GM15510 (cell line): ENCODE data around the gene PNPLA8.

Source experiments
- POLR2A ChIP-seq: IDR thresholded peaks from 3 replicates; pipeline ENCODE4 v1.6.1; 2011; ENCODE audit warnings: borderline replicate concordance; ENCODE audit not compliant: insufficient read length; ENCODE audit errors: extremely low read depth

Gene PNPLA8

DNA sequence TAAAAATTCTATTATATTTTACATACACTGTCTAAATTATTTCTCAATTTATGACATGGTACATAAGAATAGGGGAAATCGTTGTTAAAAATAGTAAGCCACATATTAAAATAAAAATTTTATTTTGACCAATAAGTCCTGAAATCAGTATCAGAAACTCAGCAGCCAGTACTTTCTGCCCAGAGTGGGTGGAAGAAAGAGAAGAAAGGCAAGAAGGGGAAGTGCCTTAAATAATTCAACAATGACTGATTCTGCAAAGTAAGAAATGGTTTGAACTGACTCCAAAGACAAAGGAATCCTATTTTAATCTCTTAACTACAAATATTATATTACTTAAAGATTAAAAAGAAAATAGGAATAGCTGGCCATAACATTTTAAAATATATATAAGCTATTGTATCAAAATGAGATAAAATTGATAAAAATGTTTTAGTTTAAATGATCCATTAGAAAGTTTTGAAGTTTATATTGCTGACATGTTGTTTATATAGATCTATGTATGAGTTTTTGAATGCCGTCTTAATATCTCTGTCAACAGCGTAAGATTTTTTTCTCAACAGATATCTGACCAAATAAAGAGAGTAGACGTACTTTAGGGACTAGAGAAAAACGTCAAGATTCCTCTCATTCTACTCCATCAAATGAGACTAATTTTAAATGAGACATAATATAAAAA, 39.5 kb downstream of the PNPLA8 start:
- TF ChIP-seq POLR2A, result no peak

DNA sequence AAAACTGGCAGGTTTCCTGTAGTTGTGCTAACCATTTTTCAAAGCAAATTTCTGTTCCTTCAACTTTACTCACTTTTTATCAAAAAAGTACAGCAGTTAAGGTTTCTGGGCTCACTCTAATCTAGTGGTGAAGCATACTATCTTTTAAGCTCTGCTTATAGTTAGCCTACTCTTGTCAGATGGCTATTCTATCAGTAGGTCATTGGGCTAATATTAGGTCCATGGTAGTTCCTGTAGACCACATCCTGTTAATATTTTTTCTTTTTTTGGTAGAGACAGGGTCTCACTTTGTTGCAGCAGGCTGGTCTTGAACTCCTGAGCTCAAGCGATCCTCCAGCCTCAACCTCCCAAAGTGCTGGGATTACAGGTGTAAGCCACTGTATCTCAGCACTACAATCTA, 41.8 kb downstream of the PNPLA8 start:
- TF ChIP-seq POLR2A, result no peak

DNA sequence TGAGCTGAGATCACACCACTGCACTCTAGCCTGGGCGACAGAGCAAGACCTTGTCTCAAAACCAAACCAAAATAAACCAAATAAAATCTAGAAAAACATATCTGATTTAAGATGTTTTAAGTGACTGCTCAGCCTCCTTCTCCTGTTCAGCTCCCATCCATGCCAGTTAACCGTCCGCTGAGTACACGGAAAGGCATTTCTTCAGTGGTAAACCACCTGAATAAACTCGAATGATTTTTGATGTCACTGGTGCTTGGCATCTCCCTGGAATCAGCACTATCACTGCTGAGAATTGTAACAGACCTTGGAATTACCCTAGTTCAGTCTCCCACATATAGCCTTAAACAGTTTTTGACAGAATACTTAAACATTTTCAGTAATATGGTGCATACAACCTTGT, 45.6 kb downstream of the PNPLA8 start:
- no peak for TF ChIP-seq POLR2A

DNA sequence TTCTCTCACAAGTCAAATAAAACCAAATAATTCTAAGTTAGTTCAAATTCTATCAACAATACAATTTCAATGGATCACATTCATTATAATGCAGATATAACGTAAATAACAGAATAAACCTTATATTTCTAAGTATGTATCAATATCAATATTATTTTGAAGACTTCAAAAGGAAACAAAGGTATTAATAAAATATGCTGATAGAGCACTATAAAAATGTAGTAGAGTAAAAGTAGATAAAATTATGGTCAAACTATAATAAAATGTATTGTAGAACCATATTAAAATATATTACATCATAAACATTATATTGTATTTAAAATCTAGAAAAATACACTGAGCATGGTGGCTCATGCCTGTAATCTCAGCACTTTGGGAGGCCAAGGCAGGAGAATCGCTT, 46.2 kb downstream of the PNPLA8 start:
- no peak for TF ChIP-seq POLR2A

DNA sequence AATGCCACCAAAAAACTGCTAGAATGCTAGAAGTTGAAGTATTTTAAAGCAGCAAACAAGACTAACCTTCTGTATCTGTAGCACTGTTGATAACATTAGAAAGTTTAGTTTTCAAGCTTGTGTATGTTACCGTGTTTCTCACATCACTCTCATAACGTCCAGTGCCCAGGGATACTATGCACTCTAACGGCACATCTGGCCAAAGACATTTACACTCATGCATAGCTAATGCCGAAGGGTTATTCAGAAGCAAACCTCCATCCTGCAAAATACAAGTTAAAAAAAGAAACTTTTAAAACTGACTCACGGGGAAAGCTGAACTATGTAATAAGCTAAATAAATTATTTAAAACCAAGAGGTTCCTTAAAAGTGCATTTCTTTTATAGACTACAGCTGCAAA, 46.8 kb downstream of the PNPLA8 start:
- no peak for TF ChIP-seq POLR2A

DNA sequence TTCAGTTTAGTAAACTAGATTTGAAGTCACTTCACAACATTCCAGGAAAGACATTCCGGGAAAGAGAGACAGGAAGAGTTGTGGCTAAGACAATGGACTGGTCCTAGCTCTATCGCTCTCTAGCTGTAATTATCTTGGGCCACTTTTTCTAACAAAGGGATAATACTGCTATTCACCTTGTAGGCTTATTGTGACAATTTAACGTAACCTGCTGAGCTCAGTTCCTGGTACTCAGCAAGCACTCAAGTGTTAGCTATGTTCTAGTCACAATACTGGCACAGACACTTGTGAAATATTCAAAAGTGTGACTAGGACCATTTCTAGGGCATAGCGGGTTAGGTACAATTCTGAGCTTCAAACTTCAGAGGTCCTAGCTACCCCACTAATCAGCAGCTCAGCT, 57.7 kb downstream of the PNPLA8 start:
- TF ChIP-seq POLR2A, result no peak

DNA sequence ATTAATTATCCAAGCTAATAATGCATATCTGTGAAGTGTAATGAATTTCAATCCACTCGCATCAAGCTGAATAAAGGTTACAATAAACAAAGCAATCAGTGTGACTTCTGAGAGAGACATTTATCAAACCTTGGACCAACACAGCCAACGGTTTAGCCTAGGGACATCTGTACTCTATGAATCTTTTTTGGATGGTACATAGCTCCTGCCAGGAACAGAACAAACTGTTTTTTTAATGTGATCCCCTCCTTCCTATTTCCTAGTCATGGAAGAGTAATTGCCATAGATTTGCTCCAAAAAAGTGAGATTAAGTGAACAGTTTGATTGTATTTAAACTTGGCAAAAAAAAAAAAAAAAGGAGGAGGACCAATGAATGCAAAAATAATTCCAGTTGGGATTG, 58.5 kb downstream of the PNPLA8 start:
- TF ChIP-seq POLR2A, result no peak

DNA sequence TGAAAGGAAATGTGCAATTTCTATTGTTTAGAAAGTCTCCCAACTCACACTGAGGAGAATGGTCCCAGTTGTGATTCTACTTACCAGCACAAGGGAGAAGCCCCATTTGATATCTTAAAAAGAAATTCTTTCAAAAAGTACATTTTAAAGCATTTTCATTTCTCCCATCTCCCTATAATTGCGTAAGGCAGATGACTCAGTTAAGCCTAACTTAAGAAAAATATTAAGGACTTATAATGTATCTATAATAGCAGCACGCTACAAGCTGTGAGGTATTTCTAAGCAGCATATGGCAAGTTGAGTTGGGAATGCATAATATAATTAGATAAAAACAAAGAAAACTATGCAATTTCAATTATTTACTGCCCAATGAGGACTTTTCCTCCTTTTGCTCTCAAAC, 61.2 kb downstream of the PNPLA8 start:
- no peak for TF ChIP-seq POLR2A

DNA sequence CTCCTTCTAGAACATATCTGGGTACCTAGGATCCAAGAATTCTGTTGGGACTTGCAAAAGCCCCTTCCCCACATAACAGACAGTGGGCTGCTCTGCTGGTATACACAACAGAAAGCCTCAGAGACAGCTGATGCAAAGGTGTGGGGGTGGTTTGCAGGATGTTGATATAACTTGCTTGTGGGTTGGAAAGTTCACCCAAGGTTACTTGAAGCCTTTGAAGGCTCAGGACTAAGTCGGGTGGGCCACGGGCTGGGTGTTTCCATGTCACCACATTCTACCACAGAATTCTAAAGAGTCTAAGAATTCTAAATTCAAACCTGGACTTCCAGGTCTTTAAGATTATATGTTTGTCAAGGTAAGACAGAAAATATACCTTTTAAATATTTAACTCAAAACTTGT, 62.3 kb downstream of the PNPLA8 start:
- TF ChIP-seq POLR2A, result no peak

DNA sequence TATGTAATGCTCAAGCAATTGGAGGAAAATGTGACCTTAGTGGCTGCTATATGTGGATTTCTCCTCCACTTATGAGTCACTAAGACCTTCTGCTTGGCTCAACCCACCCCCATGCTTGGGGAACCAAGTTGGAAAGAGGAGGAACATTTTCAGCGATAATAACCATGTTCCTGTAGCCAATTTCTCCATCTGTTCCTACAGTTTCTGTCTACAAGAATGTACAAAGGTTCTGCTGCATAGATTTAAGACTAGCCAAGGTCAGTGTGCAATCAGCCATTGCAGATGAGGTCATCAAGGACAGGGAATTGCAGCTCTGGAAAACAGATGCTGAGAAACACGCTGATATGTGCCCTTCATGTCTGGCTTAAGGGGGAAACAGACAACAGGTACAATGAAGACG, 64.1 kb downstream of the PNPLA8 start:
- no peak for TF ChIP-seq POLR2A

DNA sequence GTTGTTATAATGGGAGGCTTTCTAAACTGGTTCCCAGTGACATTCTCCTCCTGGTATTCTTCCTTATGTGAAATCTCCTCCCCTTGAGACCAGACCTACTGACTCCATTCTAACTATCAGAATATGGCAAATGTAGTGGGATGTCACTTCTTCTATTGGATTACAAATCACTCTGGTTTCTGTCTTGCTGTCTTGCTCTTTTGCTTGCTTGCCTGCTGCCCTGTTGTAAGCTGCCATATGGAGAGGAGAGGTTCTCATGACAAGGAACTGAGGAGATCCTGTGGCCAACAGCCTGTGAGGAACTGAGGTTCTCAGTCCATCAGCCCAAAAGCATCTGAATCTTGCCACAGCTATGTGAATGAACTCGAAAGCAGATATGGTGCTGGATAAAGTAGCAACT, 65.0 kb downstream of the PNPLA8 start:
- no peak for TF ChIP-seq POLR2A

DNA sequence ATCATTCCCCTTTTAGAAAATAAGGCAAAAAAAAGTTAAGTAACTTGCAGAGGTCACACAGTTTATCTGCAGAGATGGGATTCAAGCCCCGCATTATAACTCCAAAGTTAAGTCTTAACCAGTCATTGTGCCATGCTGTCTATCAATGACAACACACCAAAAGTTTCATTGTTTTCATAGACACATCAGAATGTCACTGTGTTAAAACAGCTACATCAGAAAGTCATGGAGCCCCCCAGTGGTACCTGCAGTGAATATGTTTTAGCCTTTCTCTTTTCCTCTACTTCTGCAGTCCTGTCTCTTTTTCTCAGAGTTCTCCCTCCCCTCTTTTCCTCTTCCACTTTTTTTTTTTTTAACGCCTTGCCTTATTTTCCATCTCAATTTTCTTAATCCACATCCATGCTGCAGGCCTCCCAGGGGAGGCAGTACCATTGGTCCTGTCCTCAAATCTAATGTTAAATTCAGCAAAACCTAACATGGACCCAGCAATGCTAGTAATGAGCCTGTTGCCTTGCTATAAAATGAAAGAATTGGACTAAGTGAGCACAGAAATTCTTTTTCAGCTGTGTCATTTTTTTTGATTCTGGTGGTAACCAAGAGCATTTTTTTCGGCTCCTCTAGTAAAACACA, 65.9 kb downstream of the PNPLA8 start:
- no peak for TF ChIP-seq POLR2A

DNA sequence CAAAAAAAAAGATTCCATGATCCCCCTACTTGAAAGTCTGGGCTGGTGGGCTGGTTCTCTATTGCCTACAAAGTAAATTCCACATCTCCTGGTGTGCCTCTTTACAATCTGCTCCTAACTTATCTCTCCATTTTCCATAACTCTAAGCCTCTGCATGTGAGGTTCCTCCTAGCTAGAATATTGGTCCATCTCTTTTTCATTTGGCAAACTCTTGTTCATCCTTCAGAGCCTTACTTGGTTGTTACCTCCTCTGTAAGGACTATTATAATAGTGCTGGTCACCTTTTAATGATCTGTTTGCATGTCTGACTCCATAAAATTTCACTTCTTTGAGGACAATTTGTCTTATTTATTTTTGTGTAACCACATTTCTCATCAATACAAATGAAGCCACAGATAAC, 68.1 kb downstream of the PNPLA8 start:
- no peak for TF ChIP-seq POLR2A

DNA sequence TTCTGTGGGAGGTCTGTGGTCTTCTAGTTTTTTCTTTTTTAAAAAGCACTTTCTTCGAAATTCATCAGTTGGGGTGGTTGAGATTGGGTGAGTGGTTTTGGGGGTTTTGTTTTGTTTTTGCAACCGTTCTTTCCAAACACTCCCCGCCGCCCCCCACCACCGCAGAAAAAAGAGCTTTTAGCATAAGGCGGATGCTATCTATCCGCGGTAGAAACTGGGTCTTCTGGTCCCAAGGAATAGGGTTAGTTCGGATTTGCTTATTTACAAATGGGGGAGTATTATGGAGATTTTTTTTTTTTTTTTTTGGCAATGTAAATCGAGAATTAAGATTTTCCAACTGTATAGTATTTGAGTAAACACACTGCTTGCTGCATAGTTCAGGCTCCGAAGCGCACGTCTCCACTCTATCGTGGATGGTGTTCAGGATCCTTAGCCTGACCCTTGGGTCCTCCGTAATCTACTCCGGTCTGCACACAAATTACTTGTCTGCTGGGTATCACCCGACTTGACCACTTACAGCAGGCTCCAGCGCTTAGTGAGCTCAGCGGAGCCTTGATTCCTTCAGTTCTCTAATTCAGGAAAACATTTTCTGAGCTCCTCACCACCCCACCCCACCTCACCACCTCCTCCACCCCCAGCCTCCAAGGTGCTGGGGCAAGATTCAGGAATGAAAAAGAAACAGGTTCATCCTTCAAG, 68.9 kb downstream of the PNPLA8 start:
- no peak for TF ChIP-seq POLR2A

DNA sequence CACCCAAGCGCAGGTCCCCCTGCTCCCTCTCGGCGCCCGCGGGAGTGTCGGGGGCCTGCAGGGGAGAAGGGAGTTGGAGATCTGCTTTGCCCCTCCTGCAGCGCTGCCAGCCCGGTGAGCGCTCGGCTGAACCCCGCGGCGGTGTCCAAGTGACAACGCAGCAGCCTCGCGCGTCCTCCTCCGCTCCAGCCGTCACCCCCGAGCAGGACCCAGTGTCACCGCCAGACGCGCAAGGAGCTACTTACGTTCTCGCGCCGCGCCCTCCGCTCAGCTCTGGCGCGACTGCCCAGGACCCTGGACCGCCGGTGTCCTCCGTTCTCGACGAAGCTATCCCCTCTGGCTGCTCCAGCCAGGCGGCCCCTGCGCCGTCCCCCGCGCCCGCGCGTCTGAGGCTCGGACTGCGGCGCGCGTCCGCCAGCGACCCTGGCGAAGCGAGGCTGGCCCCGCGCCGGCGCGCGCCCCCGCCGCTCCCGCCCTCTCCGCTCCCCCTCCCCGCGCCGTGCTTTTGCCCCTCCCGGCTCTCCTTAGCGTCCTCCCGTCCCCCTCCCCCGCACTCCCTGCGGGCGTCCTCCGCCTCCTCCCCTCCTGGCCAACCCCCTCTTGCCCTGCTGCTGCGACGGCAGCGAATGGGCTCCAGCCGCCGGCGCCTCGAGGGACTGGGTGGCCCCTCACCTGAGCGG, 69.8 kb downstream of the PNPLA8 start, which contains the start of gene NRCAM:
Gene NRCAM (minus strand): TSS at position 439 of the 680 bp plus-strand sequence. CDS start 216,372 bp downstream, outside the sequence.
- no peak for TF ChIP-seq POLR2A
